ENCODE data around the gene RIPOR2.

RIPOR2 gene

GRCh38 chr6:24840187-24840586 is 95.6 kb downstream of the RIPOR2 start:
- no peak for DNase-seq

GRCh38 chr6:24838994-24839393 is 96.8 kb downstream of the RIPOR2 start:
- DNase-seq = no peak

- no peak for DNase-seq
These were observed 97.7 kb downstream of the RIPOR2 start for GRCh38 chr6:24838081-24838480.

GRCh38 chr6:24836109-24836508 is 99.7 kb downstream of the RIPOR2 start:
- no peak for DNase-seq

GRCh38 chr6:24833711-24834386 is 101.9 kb downstream of the RIPOR2 start:
- no peak for DNase-seq

- DNase-seq = no peak
These were observed 103.0 kb downstream of the RIPOR2 start for GRCh38 chr6:24832794-24833193.

- peak; percentile 44 for DNase-seq
These were observed 103.7 kb downstream of the RIPOR2 start for GRCh38 chr6:24831771-24832716.

GRCh38 chr6:24829657-24830056 is 106.1 kb downstream of the RIPOR2 start:
- no peak for DNase-seq

- DNase-seq = no peak
These were observed 107.8 kb downstream of the RIPOR2 start for GRCh38 chr6:24827970-24828369.

- no peak for DNase-seq
These were observed 108.6 kb downstream of the RIPOR2 start for GRCh38 chr6:24827162-24827561.

GRCh38 chr6:24825130-24825630 is 110.6 kb downstream of the RIPOR2 start:
- no peak for DNase-seq

GRCh38 chr6:24824142-24824938 is 111.4 kb downstream of the RIPOR2 start:
- no peak for DNase-seq

- no peak for DNase-seq
These were observed 112.6 kb downstream of the RIPOR2 start for GRCh38 chr6:24823185-24823584.

- DNase-seq = peak; percentile 25
These were observed 113.1 kb downstream of the RIPOR2 start for GRCh38 chr6:24822696-24823095.

GRCh38 chr6:24821860-24822444 is 113.8 kb downstream of the RIPOR2 start:
- no peak for DNase-seq

- no peak for DNase-seq
These were observed 117.4 kb downstream of the RIPOR2 start for GRCh38 chr6:24818346-24818745.

- DNase-seq = no peak
These were observed 126.0 kb downstream of the RIPOR2 start for GRCh38 chr6:24809728-24810127.

GRCh38 chr6:24807584-24807983 is 128.2 kb downstream of the RIPOR2 start:
- DNase-seq = no peak

- peak; percentile 51 for DNase-seq
These were observed 133.3 kb downstream of the RIPOR2 start for GRCh38 chr6:24802271-24803059.

- DNase-seq = no peak
These were observed 136.2 kb downstream of the RIPOR2 start for GRCh38 chr6:24799541-24799915.

GRCh38 chr6:24798740-24799540 is 136.8 kb downstream of the RIPOR2 start, which contains the start of gene ARMH2:
ARMH2 (minus strand) TSS chr6:24798917; CDS start chr6:24798857, 60 bp downstream.
- no peak for DNase-seq

Measured in EL (cell line).